ENCODE data around the gene AOPEP.

DNA sequence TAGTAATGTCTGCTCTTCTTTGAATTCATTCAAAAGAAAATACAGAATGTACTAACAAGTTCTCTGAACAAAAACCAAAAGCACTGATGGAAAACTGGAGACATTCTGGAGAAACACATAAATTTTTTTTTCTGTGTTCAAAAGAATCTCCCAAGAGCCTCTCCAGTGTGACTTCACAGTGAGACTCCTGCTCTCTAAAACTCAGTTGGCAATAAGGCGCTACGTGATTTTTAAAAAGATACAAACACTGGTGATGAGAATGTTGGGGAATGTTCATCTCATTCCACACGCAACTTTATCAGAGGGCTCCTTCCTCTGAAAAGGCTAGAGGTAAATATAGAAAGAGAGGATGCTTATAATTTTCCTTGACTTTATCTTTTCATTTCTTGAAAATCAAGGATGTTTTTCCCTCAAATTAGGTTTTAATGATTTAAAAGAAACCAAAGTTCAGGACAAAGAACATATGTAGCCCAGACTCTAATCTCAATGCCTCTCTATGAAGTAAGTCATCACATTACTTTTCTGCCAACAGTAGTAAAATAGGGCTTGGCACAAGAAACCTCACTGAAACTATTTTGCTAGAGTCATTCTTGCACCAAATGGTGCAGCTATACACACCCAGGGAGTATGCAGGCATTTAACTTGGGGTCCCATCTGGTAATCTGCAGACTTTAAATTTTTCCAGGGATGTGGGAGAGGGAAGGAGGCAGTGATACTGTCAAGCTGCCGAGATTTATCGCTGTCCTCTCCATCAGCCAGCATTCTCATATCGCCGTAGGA, 12.9 kb upstream of the AOPEP start:
- no peak for TF ChIP-seq POLR2AphosphoS5 (IDR thresholded peaks at IDR 0.05)
- TF ChIP-seq, protein P1, sequence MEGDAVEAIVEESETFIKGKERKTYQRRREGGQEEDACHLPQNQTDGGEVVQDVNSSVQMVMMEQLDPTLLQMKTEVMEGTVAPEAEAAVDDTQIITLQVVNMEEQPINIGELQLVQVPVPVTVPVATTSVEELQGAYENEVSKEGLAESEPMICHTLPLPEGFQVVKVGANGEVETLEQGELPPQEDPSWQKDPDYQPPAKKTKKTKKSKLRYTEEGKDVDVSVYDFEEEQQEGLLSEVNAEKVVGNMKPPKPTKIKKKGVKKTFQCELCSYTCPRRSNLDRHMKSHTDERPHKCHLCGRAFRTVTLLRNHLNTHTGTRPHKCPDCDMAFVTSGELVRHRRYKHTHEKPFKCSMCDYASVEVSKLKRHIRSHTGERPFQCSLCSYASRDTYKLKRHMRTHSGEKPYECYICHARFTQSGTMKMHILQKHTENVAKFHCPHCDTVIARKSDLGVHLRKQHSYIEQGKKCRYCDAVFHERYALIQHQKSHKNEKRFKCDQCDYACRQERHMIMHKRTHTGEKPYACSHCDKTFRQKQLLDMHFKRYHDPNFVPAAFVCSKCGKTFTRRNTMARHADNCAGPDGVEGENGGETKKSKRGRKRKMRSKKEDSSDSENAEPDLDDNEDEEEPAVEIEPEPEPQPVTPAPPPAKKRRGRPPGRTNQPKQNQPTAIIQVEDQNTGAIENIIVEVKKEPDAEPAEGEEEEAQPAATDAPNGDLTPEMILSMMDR (IDR thresholded peaks at IDR 0.05 in 8 of 11, conservative IDR thresholded peaks at IDR 0.05 in 3 of 11), result no peak

All from spleen (tissue), 7 donors.